ENCODE data around the gene AKAP13.

Gene AKAP13

GRCh38 chr15:85607842-85608241 lies 227.4 kb downstream of the AKAP13 start:
- TF ChIP-seq, protein P1, sequence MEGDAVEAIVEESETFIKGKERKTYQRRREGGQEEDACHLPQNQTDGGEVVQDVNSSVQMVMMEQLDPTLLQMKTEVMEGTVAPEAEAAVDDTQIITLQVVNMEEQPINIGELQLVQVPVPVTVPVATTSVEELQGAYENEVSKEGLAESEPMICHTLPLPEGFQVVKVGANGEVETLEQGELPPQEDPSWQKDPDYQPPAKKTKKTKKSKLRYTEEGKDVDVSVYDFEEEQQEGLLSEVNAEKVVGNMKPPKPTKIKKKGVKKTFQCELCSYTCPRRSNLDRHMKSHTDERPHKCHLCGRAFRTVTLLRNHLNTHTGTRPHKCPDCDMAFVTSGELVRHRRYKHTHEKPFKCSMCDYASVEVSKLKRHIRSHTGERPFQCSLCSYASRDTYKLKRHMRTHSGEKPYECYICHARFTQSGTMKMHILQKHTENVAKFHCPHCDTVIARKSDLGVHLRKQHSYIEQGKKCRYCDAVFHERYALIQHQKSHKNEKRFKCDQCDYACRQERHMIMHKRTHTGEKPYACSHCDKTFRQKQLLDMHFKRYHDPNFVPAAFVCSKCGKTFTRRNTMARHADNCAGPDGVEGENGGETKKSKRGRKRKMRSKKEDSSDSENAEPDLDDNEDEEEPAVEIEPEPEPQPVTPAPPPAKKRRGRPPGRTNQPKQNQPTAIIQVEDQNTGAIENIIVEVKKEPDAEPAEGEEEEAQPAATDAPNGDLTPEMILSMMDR (conservative IDR thresholded peaks at IDR 0.05), result no peak
- TF ChIP-seq ZFX (IDR thresholded peaks at IDR 0.05), result no peak
- no peak overlapping the region for H3K27ac ChIP-seq

DNA sequence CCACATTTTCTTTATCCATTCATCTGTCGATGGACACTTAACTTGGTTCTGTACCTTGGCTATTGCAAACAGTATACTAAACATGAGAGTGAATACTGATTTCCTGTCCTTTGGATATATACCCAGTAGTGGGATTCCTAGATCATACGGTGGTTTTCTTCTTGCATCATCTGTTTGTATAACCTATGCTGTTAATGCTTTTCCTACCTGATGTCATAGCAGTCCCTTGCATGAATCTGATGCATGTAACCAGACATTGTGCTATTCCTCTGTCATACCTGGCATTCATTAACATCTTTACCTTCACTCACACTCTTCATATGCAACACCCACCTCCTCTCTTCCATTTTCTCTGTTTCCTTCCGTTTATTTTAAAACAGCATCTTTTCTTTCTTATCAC lies 229.1 kb downstream of the AKAP13 start:
- H3K27ac ChIP-seq, result no peak overlapping the region
- TF ChIP-seq ZFX (IDR thresholded peaks at IDR 0.05), result no peak
- TF ChIP-seq, protein P1 (conservative IDR thresholded peaks at IDR 0.05), result no peak

GRCh38 chr15:85611361-85611760 lies 231.0 kb downstream of the AKAP13 start:
- H3K27ac ChIP-seq, result no peak overlapping the region
- TF ChIP-seq, protein P1 (conservative IDR thresholded peaks at IDR 0.05), result no peak
- no peak for TF ChIP-seq ZFX (IDR thresholded peaks at IDR 0.05)

DNA sequence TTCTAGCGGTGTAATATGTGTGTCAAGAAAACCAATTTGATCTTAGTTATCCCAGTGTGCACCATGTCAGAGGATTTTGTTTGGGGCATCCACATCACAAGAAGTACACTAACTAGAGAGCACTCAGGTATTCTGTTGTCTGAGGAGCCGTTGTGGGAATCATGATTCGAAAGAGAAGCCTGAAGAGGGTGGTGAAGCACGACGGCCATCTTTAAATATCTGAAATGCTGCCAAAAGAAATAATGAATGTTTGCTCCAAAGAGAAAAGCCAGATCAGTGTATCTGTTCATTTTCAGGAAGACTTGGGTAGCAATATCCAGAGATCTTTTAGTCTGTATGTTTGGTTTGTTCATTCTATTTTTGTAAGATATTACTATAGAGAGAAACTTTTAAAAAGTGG lies 233.7 kb downstream of the AKAP13 start:
- no peak overlapping the region for H3K27ac ChIP-seq
- no peak for TF ChIP-seq ZFX (IDR thresholded peaks at IDR 0.05)
- TF ChIP-seq, protein P1 (conservative IDR thresholded peaks at IDR 0.05), result no peak

DNA sequence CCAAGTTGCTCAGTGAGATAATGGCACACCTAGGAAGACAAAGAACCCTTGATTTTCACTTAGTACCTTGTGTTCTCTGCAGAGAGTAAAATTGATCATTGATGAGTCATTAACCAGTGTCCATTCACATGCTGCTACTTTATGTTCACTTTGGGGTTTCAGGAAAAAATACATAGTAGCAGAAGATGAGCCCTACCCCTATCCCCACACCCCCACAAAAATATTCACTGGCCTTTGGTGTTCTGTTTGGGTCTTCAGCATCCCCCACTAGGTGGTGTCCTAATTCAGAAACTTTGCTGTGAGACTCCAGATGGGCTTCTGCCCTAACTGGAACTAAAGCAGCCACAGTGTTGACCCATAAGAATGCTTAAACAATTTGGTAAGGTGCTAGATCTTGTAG lies 235.5 kb downstream of the AKAP13 start:
- TF ChIP-seq, protein P1 (conservative IDR thresholded peaks at IDR 0.05), result peak; percentile 47
- no peak for TF ChIP-seq ZFX (IDR thresholded peaks at IDR 0.05)

GRCh38 chr15:85616549-85617110 lies 236.2 kb downstream of the AKAP13 start:
- no peak for TF ChIP-seq ZFX (IDR thresholded peaks at IDR 0.05)
- TF ChIP-seq, protein P1 (conservative IDR thresholded peaks at IDR 0.05), result no peak
- H3K27ac ChIP-seq, result no peak overlapping the region

More for the DNA sequence above, 235.5 kb downstream of the AKAP13 start:
- H3K27ac ChIP-seq, result no peak overlapping the region

GRCh38 chr15:85618228-85618505 lies 237.8 kb downstream of the AKAP13 start:
- TF ChIP-seq, protein P1 (conservative IDR thresholded peaks at IDR 0.05), result no peak
- TF ChIP-seq ZFX (IDR thresholded peaks at IDR 0.05), result no peak
- no peak overlapping the region for H3K27ac ChIP-seq

Measured in C4-2B (cell line).